Chondrocyte (in vitro differentiated cells): ENCODE results near the gene CD82. TPM values are rescaled to one million over a fixed set of nuclear protein-coding genes. Genes with fewer than 3 reads are reported as not detected.

ENCODE experiments used
- DNase-seq: peaks from one replicate; pipeline ENCODE4 v3.0.0; 2021; ENCODE audit warnings: mixed read lengths, low spot score
- H3K27ac Mint-ChIP-seq: one replicate; pipeline ENCODE4 v1.8.0; 2021; ENCODE audit warnings: mild to moderate bottlenecking, moderate library complexity, mixed read lengths; ENCODE audit not compliant: unreplicated experiment
- H3K27me3 Mint-ChIP-seq: 2 replicates; pipeline ENCODE4 v1.8.0; 2021; ENCODE audit warnings: low read depth, mixed read lengths
- H3K36me3 Mint-ChIP-seq: 2 replicates; pipeline ENCODE4 v1.8.0; 2021; ENCODE audit warnings: low read depth, mixed read lengths
- H3K4me1 Mint-ChIP-seq: 2 replicates; pipeline ENCODE4 v1.8.0; 2021; ENCODE audit warnings: low read depth, mild to moderate bottlenecking, mixed read lengths
- H3K4me3 Mint-ChIP-seq: one replicate; pipeline ENCODE4 v1.8.0; 2021; ENCODE audit warnings: mild to moderate bottlenecking, moderate library complexity, mixed read lengths; ENCODE audit not compliant: unreplicated experiment
- H3K9me3 Mint-ChIP-seq: 2 replicates; pipeline ENCODE4 v1.8.0; 2021; ENCODE audit warnings: low read depth, mixed read lengths
- CTCF ChIP-seq: fragments of 200-600 bp; sonication (generic); IDR thresholded peaks from 2 replicates; pipeline ENCODE4 v1.5.0; 2021; ENCODE audit warnings: antibody characterized with exemption, mild to moderate bottlenecking, moderate library complexity
- total RNA-seq: library from RNA; stranded (reverse); gene quantifications from 3 replicates; pipeline ENCODE4 v1.2.1, GENCODE V29; 2021

The CD82 gene
- total RNA-seq, 1 donor from 2014 or later = 14.4 TPM

DNA sequence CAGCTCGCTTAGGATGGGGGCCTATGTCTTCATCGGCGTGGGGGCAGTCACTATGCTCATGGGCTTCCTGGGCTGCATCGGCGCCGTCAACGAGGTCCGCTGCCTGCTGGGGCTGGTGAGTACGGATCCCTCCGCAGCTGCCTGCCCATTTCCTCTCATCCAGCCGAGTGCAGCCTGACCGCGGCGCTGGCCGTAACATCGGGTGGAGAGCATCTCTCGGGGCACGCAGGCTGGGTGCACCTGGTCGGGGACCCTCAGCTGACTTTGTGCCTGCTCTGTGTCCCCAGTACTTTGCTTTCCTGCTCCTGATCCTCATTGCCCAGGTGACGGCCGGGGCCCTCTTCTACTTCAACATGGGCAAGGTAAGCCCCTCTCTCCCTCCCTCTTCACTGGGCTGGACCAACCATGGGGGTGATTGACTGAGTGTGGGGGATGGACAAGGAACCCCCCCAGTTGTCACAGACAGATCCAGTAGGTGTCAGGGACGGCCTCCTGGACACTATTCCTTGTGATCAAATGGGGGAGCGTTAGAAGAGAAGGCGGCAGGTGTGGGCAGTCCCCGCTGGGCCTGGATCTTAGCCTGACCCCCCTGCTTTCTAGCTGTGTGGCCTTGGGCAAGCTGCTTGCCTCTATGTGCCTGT is 39.7 kb downstream of the CD82 start:
- H3K9me3 Mint-ChIP-seq = no peaks in the 10 kb centered on the region
- H3K27me3 Mint-ChIP-seq = no peaks in the 10 kb centered on the region
- no peak overlapping the region for H3K4me3 Mint-ChIP-seq
- H3K4me1 Mint-ChIP-seq = peaks cover 46% of the 10 kb centered on the region
- no peak for TF ChIP-seq CTCF
- DNase-seq = no peak
- no peaks in the 10 kb centered on the region for H3K36me3 Mint-ChIP-seq
- H3K27ac Mint-ChIP-seq = no peak overlapping the region

- H3K4me1 Mint-ChIP-seq = peaks cover 41% of the 10 kb centered on the region
- no peak overlapping the region for H3K4me3 Mint-ChIP-seq
- no peak for TF ChIP-seq CTCF
- DNase-seq = no peak
- no peak overlapping the region for H3K27ac Mint-ChIP-seq
- no peaks in the 10 kb centered on the region for H3K27me3 Mint-ChIP-seq
- H3K9me3 Mint-ChIP-seq = no peaks in the 10 kb centered on the region
- H3K36me3 Mint-ChIP-seq = no peaks in the 10 kb centered on the region
These were observed 40.5 kb downstream of the CD82 start for GRCh38 chr11:44605965-44606364.

- no peak for DNase-seq
- TF ChIP-seq CTCF = no peak
- H3K36me3 Mint-ChIP-seq = no peaks in the 10 kb centered on the region
- H3K27ac Mint-ChIP-seq = no peak overlapping the region
- H3K4me1 Mint-ChIP-seq = peaks cover 36% of the 10 kb centered on the region
- H3K27me3 Mint-ChIP-seq = no peaks in the 10 kb centered on the region
- no peak overlapping the region for H3K4me3 Mint-ChIP-seq
- H3K9me3 Mint-ChIP-seq = no peaks in the 10 kb centered on the region
These were observed 41.0 kb downstream of the CD82 start for GRCh38 chr11:44606472-44606871.

DNA sequence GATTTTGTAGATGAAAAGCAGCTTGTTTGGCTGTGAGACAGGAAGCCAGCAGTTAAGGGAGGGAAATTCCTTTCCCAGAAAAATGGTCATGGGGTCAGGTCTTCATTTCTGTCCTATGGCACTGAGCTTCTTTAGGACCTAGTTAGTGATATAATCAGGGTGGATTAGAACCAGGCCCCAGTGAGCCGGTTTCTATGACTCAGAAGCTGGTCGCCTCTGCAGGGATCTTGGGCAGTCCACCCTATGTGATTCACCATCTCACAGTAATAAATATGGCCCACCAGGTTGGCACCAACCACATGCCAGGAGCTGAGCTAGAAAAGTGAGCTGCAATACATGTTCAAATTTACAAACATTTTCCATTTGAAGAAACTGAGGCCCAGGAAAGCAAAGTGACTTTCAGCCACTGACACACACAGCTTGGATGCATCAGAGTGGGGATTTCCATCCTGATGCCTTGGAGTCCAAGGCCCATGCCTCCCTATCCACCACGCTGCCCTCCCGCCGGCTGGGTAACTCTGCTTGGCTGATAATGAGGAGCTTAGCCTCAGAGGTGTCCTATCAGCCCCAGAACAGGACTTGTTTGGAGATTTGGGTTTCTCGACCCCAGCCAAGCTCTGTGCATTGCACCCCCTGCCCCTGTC is 42.0 kb downstream of the CD82 start:
- DNase-seq = no peak
- no peaks in the 10 kb centered on the region for H3K36me3 Mint-ChIP-seq
- H3K9me3 Mint-ChIP-seq = no peaks in the 10 kb centered on the region
- TF ChIP-seq CTCF = no peak
- no peaks in the 10 kb centered on the region for H3K27me3 Mint-ChIP-seq
- peaks cover 33% of the 10 kb centered on the region for H3K4me1 Mint-ChIP-seq
- no peak overlapping the region for H3K27ac Mint-ChIP-seq
- H3K4me3 Mint-ChIP-seq = no peak overlapping the region

DNA sequence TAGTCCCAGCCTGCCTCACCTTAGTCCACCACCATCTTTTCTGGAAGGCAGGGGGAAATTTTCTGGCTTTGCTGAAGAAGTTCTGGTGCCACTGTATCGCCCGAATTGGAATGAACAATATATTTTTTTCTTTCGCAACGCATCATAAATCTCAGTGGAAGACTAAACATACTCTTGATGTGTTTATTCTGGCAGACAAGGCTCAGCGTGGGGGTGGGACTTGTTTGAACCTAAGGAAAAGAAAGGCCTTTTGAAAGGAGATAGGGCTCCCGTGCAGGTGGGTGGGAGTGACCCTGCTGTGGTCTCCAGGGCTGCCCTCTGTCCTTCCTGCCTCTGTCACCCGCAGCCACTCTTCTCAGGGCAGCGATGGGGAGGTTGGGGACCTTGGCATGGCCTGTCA is 42.5 kb downstream of the CD82 start:
- no peaks in the 10 kb centered on the region for H3K36me3 Mint-ChIP-seq
- no peak overlapping the region for H3K4me3 Mint-ChIP-seq
- no peaks in the 10 kb centered on the region for H3K27me3 Mint-ChIP-seq
- H3K4me1 Mint-ChIP-seq = peaks cover 28% of the 10 kb centered on the region
- TF ChIP-seq CTCF = no peak
- H3K27ac Mint-ChIP-seq = no peak overlapping the region
- no peak for DNase-seq
- no peaks in the 10 kb centered on the region for H3K9me3 Mint-ChIP-seq
